ENCODE data around the gene DPYSL4. TPM values are rescaled to one million over a fixed set of nuclear protein-coding genes. Genes with fewer than 3 reads are reported as not detected.

Gene DPYSL4
- total RNA-seq, 1 donor from 2014 or later = 55.9 TPM

DNA sequence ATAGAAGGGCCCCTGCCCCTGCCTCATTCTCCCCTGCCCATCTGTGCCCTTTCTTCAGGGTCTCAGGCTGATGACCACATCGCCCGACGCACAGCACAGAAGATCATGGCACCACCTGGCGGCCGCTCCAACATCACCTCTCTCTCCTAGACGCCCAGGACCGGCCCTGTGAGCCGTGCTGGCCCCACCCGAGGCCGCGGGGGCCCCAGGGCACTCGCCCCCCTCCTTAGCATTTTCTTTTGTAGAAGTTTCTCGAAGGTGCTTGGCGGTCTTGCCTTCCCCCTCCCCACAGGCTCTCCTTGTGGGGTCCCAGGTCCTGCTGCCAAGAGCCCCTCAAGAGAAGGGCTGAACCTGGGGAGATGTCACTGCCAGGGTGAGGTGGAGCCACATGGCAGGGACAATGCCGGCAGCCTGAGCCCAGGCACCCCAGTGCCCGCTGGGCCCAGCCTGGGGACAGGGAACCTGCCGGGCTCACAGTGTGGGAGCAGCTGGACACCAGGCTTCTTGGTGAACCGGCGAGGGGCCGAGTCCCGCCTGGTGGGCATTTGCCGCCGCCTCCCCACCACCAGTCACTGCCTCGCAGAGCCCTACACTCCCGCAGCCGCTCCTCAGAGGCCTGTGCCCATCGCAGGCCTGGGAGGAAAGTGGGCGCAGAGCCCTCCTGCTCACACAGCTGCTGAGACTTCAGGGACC is 18.2 kb downstream of the DPYSL4 start:
- DNase-seq (ENCODE audit: low spot score, unreplicated experiment) = no peak
- no peaks in the 10 kb centered on the region for H3K4me1 Mint-ChIP-seq (ENCODE audit: low read depth)

DNA sequence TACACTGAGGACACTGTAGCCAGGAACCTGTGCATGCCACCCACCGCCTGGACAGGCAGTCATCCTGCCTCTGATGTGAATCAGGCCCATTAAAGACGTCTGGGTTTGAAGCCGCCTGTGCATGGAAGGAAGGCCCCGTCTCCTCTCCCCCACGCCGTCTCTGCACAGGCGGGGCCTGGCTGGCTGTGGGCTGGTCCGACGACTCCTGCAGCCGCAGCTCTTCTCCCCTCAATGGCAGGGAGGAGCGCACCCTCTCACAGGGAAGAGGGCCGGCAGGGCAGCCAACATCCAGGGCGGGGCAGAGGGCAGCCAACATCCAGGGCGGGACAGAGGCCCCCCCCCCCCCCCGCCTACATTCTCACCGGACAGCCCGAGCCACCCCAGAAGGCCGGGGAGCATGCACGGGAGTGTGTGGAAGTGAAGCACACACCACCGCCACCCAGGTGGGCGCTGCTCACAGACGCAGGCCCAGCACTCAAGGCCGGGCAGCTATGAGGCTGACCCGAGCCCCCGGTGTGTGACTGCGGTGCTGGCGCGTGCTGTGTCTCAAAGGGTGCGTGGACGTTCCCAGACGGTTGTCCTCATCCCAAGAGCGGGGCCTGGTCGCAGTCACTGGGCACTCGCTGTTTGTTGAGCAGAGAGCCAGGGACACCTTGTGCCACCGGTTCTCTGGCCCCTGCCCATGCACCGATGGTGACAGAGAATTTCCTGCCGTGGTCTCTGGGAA is 19.1 kb downstream of the DPYSL4 start:
- no peaks in the 10 kb centered on the region for H3K27me3 Mint-ChIP-seq
- no peak for DNase-seq (ENCODE audit: low spot score, unreplicated experiment)
- H3K9me3 Mint-ChIP-seq (ENCODE audit: low read depth) = no peaks in the 10 kb centered on the region
- H3K27ac Mint-ChIP-seq = no peak overlapping the region
- H3K4me3 Mint-ChIP-seq (ENCODE audit: low read depth) = no peak overlapping the region
- TF ChIP-seq CTCF (IDR thresholded peaks at IDR 0.05; ENCODE audit: unreplicated experiment) = no peak
- H3K4me1 Mint-ChIP-seq (ENCODE audit: low read depth) = no peaks in the 10 kb centered on the region
- no peaks in the 10 kb centered on the region for H3K36me3 Mint-ChIP-seq (ENCODE audit: insufficient read depth)

More for the DNA sequence above, 18.2 kb downstream of the DPYSL4 start:
- Mint-ChIP-seq H3K9me3 (ENCODE audit: low read depth) (no peaks in the 10 kb centered on the region), H3K36me3 (ENCODE audit: insufficient read depth) (no peaks in the 10 kb centered on the region), H3K4me3 (ENCODE audit: low read depth) (no peak overlapping the region), H3K27ac (no peak overlapping the region), H3K27me3 (no peaks in the 10 kb centered on the region)
- no peak for TF ChIP-seq CTCF (IDR thresholded peaks at IDR 0.05; ENCODE audit: unreplicated experiment)

DNA sequence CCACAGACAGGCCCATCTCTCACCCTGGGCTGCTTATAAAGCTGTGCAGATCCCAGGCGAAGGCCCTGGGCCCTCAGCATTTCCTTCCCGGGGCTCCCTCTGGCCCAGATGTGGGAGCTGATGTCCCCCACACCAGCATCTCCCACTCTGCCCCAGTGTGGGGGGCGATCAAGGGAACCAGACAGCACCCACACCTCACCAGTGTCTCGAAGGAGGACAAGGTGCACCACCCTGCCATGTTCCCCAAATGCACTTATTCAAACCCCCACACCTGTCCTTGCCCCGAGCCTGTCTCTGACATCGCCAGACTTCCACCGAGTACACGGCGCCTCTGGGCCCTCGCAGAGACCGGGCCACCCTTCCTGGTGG is 19.6 kb downstream of the DPYSL4 start:
- Mint-ChIP-seq H3K36me3 (ENCODE audit: insufficient read depth) (no peaks in the 10 kb centered on the region), H3K9me3 (ENCODE audit: low read depth) (no peaks in the 10 kb centered on the region), H3K27me3 (no peaks in the 10 kb centered on the region), H3K27ac (no peak overlapping the region), H3K4me3 (ENCODE audit: low read depth) (no peak overlapping the region), H3K4me1 (ENCODE audit: low read depth) (no peaks in the 10 kb centered on the region)
- DNase-seq (ENCODE audit: low spot score, unreplicated experiment) = no peak
- TF ChIP-seq CTCF (IDR thresholded peaks at IDR 0.05; ENCODE audit: unreplicated experiment) = no peak

- no peaks in the 10 kb centered on the region for H3K4me1 Mint-ChIP-seq (ENCODE audit: low read depth)
- H3K4me3 Mint-ChIP-seq (ENCODE audit: low read depth) = no peak overlapping the region
- no peaks in the 10 kb centered on the region for H3K36me3 Mint-ChIP-seq (ENCODE audit: insufficient read depth)
- peak overlapping the region; percentile 65 for H3K27ac Mint-ChIP-seq
- TF ChIP-seq CTCF (IDR thresholded peaks at IDR 0.05; ENCODE audit: unreplicated experiment) = no peak
- DNase-seq (ENCODE audit: low spot score, unreplicated experiment) = no peak
- H3K9me3 Mint-ChIP-seq (ENCODE audit: low read depth) = no peaks in the 10 kb centered on the region
- H3K27me3 Mint-ChIP-seq = no peaks in the 10 kb centered on the region
These were observed 20.2 kb downstream of the DPYSL4 start for GRCh38 chr10:132206806-132207535.

Measured in progenitor cell of endocrine pancreas (in vitro differentiated cells).